SK-N-SH (cell line): ENCODE data around the gene EPO.

Source experiments
- CTCF ChIP-seq: fragments of 200-600 bp; sonication (generic); IDR thresholded peaks from 2 replicates; pipeline ENCODE4 v1.6.1; 2017; ENCODE audit warnings: antibody characterized with exemption, mild to moderate bottlenecking, moderate library complexity
- JUND ChIP-seq: IDR thresholded peaks from 2 replicates; pipeline ENCODE4 v1.4.0; 2012

- TF ChIP-seq CTCF (no peak), JUND (no peak)
These were observed 21.2 kb upstream of the EPO start for GRCh38 chr7:100699018-100699417.
